ENCODE results near the gene PTGIR.

The PTGIR gene

GRCh38 chr19:46624958-46625661, at the start of gene PTGIR:
Gene PTGIR (minus strand): TSS chr19:46625089. CDS start chr19:46624225, 864 bp downstream.
- no peak for DNase-seq (ENCODE audit: low read depth)

GRCh38 chr19:46670813-46671212, 45.9 kb upstream of the PTGIR start:
- no peak for DNase-seq (ENCODE audit: low read depth)

GRCh38 chr19:46668662-46669061, 43.8 kb upstream of the PTGIR start:
- DNase-seq (ENCODE audit: low read depth) = no peak

GRCh38 chr19:46665072-46665471, 40.2 kb upstream of the PTGIR start:
- DNase-seq (ENCODE audit: low read depth) = no peak

- peak; percentile 51 for DNase-seq (ENCODE audit: low read depth)
Observed at GRCh38 chr19:46661735-46662592, 37.1 kb upstream of the PTGIR start.

- DNase-seq (ENCODE audit: low read depth) = peak; percentile 100
Observed at GRCh38 chr19:46661020-46661731, 36.3 kb upstream of the PTGIR start, which contains the start of gene DACT3. Gene DACT3 (minus strand): TSS chr19:46661182. CDS start chr19:46661064, 118 bp downstream.

- no peak for DNase-seq (ENCODE audit: low read depth)
Observed at GRCh38 chr19:46660551-46661019, 35.7 kb upstream of the PTGIR start.

- no peak for DNase-seq (ENCODE audit: low read depth)
Observed at GRCh38 chr19:46660008-46660517, 35.2 kb upstream of the PTGIR start.

- no peak for DNase-seq (ENCODE audit: low read depth)
Observed at GRCh38 chr19:46659151-46660007, 34.5 kb upstream of the PTGIR start.

- no peak for DNase-seq (ENCODE audit: low read depth)
Observed at GRCh38 chr19:46656541-46656940, 31.7 kb upstream of the PTGIR start.

- DNase-seq (ENCODE audit: low read depth) = no peak
Observed at GRCh38 chr19:46654621-46655152, 29.8 kb upstream of the PTGIR start.

GRCh38 chr19:46650445-46650844, 25.6 kb upstream of the PTGIR start:
- no peak for DNase-seq (ENCODE audit: low read depth)

GRCh38 chr19:46648961-46649960, 24.4 kb upstream of the PTGIR start:
- DNase-seq (ENCODE audit: low read depth) = no peak

GRCh38 chr19:46648060-46648960, 23.4 kb upstream of the PTGIR start:
- no peak for DNase-seq (ENCODE audit: low read depth)

GRCh38 chr19:46646402-46646801, 21.5 kb upstream of the PTGIR start:
- no peak for DNase-seq (ENCODE audit: low read depth)

GRCh38 chr19:46644720-46645119, 19.8 kb upstream of the PTGIR start:
- DNase-seq (ENCODE audit: low read depth) = no peak

- DNase-seq (ENCODE audit: low read depth) = no peak
Observed at GRCh38 chr19:46640656-46641055, 15.8 kb upstream of the PTGIR start.

GRCh38 chr19:46639358-46640182, 14.7 kb upstream of the PTGIR start:
- DNase-seq (ENCODE audit: low read depth) = no peak
